Activated CD4-positive, CD25-positive, alpha-beta regulatory T cell (primary cell): Measurements from ENCODE around the gene COX4I1.
A peak's percentile ranks its signal among the peaks of the same experiment; 100 is the strongest.

ENCODE experiments used
- DNase-seq, 4 experiments: peaks; one replicate each; lab custom pipeline; 2025; lab: John Stamatoyannopoulos, UW

The COX4I1 gene

GRCh38 chr16:85767531-85767930 lies 32.0 kb upstream of the COX4I1 start:
- DNase-seq, result no peak

GRCh38 chr16:85768199-85768598 lies 31.3 kb upstream of the COX4I1 start:
- no peak for DNase-seq

- DNase-seq, result no peak
Observed at GRCh38 chr16:85770741-85771140, 28.8 kb upstream of the COX4I1 start.

DNA sequence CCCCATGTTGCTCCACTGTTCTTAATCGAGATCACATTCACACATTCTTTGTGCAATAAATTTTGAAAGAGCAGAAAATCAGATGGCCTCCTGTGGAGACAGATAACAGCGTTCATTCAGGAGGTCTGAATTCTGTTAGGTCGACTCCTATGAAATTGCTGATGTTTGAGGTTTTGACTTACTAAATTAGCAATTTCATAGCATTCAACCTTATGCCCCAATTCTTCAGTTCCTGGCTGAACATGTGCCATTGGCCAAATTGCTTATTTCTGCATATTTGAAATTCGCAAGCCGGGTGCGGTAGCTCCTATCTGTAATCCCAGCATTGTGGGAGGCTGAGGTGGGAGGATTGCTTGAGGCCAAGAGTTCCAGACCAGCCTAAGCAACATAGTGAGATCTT lies 26.5 kb upstream of the COX4I1 start:
- no peak for DNase-seq

- DNase-seq, result no peak
Observed at GRCh38 chr16:85774136-85774535, 25.4 kb upstream of the COX4I1 start.

DNA sequence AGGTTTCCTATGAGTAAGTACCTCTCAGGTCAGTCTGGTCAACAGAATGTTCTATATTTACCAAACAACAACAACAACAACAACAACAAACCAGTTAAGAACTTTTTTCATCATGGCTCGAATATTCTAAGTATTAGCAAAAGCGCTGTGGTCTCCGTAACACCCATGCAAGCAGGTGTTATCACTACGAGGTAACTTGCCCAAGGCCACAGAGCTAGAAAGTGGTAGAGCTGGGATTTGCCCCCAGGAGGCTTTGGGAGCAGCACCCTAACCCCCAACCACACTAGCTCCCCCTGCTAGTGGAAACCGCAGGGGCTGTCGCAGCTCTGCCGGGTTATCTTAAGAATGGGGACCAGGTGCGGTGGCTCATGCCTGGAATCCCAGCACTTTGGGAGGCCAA lies 24.7 kb upstream of the COX4I1 start:
- no peak for DNase-seq

DNA sequence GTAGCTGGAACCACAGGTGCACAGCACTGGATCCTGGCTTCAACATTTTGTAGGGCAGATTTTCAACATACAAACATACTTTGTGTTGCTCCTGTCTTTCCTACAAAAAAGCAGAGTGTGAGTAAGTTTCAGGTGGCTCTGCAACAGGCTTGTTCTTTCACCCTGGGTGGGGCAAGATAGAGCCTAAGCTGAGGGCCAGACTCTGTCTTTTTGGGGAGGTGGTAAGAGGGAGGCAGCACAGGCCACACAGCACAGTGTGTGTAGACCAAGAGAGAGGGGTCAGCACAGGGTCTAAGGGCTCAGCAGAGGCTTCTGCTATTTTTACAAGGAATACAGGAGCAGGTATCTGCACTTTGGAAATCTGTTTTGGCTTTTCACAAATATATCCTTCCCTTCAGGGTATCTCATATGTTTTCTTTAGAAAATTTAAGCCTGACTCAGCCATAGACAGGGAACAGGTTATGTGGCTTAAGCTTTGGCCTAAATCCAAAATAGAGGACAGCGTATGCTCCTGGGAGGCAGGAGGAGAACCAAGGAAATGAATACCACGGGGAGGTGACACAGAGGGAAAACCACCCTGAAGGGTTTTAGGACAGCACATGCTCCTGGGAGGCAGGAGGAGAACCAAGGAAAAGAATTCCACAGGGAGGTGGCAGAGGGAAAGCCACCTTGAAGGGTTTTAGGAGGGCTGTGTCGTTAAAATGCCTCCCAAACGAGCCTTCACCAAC lies 21.7 kb upstream of the COX4I1 start:
- DNase-seq, result no peak

DNA sequence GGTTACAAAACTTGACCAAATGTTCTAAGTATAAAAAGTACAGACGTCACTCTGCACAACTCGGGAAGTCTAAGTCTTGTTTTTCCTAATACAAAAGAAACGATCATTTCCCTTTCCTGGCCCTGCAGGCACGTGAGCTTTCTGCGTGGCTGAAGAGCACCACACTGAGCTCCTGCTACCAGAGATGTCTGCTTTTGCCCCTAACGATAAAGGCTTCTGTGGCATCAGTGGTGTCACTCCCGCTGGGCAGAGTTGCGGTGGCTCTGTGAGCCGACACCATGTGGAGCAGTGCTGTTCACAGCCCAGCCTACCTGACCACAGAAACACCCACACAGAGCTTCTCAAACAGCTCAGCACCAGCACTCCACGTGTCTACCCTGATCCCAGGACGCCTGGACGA lies 20.6 kb upstream of the COX4I1 start:
- no peak for DNase-seq

DNA sequence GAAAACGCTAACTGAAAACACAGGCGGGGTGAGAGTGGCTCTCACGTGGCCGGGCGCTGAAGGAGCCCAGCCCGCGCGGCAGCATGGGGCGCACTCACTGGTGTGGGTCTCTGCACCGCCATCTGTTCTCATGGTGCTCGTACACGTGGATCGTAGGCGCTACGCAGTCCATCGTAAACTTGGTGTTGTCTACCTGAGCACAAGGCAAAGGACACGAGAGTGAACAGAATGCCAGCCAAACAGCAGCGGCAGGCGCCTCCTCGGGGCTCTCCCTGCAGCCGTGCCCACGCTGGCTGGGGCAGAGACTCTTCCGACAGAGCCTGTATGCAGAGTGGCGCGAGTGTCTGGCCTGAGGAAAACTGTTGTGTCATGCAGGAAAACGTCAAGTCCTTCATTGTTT lies 19.2 kb upstream of the COX4I1 start:
- no peak for DNase-seq

DNA sequence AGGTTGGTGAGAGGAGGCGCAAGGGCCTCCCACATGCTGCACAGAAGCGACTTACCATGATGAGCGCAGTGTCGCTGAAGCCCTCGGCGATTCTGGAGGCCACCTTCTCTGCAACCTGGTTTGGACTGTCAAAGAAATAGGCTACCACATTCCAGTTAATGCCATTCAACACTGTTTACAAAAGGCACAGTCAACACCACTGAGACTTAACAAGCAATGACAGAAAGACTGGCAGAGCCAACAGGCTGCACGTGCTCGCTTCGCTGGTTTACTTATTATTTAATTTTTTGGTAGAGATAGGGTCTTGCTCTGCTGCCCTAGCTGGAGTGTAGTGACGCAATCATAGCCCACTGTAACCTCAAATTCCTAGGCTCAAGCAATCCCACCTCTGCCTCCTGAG lies 18.3 kb upstream of the COX4I1 start:
- DNase-seq, result no peak

GRCh38 chr16:85781695-85782370 lies 17.7 kb upstream of the COX4I1 start:
- DNase-seq, result no peak

DNA sequence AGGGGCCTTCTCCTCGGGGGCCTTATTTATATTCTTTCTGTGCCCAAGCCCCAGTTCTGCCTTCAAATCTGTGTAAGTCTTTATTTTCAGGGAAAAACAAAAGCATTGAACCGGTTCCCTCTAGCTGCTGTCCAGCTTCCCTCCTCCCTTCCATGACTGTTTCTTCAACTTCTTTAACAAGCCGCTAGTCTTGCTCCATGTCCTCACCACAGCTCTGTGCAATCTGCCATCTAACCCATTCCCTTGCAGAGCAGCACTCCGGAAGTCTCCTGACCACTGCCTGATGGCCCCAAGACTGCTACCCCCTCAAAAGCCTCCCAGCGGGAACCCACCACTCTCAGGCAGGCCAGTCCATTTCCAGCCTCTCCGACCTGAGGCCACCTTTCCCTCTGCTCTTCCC lies 17.0 kb upstream of the COX4I1 start:
- DNase-seq, result no peak

DNA sequence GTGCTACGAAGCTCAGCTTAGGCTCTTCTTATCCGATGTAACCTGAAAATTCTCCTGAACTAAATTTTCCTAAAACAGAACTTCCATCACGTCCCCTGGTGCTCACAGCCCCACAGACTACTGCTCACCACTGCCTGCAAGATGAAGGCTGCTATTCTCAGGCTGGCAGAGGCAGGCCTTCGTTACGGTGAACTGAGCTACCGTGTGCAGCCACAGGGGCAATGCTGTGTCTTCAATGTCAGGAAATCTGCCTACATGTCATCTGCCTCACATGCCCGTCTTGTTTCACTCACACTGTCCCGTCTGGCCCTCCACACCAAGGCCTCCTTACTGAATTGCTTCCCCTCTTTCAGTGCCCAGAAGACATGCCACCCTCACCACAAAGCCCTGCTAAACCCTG lies 16.1 kb upstream of the COX4I1 start:
- DNase-seq, result no peak

GRCh38 chr16:85784813-85785212 lies 14.7 kb upstream of the COX4I1 start:
- no peak for DNase-seq

GRCh38 chr16:85785927-85786326 lies 13.6 kb upstream of the COX4I1 start:
- no peak for DNase-seq

- no peak for DNase-seq
Observed at GRCh38 chr16:85788819-85789218, 10.7 kb upstream of the COX4I1 start.

DNA sequence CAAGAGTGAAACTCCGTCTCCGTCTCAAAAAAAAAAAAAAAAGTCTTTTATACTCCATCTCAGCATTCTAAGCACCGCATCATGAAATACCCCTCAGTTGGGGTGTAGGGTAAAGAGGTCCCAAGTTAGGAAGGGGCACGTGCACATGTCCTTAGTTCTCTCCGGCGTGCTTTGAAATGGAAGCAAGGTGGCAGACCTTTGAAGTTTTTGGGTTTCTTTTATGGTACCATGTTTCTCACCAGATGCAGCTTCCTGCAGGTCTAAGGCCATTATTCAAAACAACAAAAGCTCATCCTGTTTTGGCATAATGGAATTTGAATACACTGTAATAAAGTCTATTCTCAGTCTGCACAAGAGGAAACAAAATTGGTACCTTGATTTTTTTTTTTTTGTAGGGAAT lies 9.7 kb upstream of the COX4I1 start:
- no peak for DNase-seq

DNA sequence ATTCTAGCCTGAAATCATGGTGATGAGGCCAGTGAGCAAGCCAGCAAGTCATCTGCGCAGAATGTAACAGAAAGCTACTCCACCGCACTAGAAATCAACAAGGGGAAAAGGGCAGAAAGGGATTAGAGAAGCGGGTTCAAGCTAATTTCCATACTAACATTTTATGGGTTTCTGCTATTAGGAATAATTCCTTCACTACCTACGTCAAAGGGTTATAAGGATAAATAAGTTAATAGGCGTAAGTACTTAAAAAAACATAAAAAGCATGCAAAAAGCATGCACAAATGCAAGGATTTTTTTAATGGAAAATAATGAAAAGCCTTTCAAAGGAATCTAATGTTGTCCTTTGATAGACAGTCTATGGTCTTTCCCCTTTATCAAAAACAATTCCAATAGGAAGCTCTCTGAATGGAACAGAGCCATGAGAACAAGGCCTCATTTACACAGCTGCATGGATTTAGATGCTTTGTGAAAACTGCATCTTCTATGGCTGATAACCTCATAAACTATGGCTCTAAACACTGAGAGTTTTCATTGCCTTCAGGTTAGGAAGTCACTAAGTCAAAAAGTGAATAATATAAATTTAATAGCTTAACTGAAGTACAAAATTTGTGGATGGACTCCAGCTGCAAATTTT lies 5.7 kb upstream of the COX4I1 start:
- DNase-seq, result no peak

GRCh38 chr16:85794696-85795095 lies 4.8 kb upstream of the COX4I1 start:
- no peak for DNase-seq

- DNase-seq, result no peak
Observed at GRCh38 chr16:85796152-85796551, 3.3 kb upstream of the COX4I1 start.

GRCh38 chr16:85796599-85796998 lies 2.9 kb upstream of the COX4I1 start:
- DNase-seq, result no peak

DNA sequence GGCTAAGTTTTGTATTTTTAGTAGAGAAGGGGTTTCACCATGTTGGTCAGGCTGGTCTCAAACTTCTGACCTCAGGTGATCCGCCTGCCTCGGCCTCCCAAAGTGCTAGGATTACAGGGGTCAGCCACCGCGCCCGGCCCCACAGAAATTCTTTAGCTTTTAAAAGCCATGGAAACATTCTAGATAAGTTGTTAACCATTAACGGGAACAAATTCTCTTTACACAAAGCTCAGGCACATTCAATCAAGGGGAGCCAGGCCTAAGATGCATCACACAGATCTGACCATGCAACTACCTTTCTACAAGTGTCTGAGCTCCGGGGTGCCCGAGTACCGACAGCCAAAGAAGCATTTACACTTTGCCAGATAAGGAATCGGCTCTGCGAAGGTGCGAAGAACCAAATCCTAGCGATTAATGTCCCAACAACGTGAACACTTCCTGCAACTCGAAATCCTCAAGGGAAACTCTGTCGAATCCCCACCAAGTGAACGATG lies 1.2 kb upstream of the COX4I1 start:
- DNase-seq, result no peak

DNA sequence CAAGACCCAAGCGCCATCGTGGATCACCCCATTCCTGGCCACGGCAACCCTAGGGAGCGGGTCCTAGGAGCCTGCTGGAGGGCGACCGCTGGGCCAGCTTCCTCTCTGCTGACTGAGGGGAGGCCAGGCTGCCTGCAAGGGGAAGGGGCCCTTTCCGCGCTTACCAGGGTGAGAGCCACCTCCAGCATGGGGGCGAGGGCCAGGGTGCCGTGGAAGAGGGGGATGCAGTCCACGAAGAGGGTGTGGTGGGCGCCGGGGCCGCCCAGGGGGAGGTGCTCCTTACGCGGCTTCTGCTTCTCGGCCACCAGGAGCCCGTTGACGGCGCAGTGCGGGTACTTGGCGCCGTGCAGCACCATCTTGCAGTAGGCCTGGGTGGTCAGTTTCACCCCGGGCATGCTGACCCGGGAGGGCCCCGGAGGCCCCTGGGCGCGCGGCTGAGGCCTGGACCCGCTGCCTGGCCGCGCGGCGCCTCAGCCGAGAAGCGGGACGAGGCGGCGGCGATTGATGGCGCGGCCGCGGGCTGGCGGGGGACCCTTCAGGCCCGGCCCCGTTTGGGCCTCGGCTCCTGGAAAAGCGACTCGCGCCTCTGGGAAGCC lies 496 bp upstream of the COX4I1 start:
- DNase-seq, result peak in 2 of 4 experiments; percentile 13 to 34
